Myocyte (in vitro differentiated cells): Measurements from ENCODE around the gene SRM. TPM values are rescaled to one million over a fixed set of nuclear protein-coding genes. Genes with fewer than 3 reads are reported as not detected.
A peak's percentile ranks its signal among the peaks of the same experiment; 100 is the strongest.
"Not testable (repeated sequence)": the region's sequence is repeated elsewhere in the genome, so short reads cannot be mapped to it uniquely, and the experiment has no call there.

Experiments used
- DNase-seq: peaks from one replicate; pipeline ENCODE4 v3.0.0-alpha.2; 2012; ENCODE audit warnings: low read depth
- total RNA-seq: library from RNA; depleted of rRNA; stranded (reverse); fragments of >200 nt; gene quantifications from 2 replicates; pipeline ENCODE4 v1.2.3, GENCODE V29; 2014

SRM gene
- total RNA-seq, 1 donor from 2014 or later = 52.1 TPM

DNA sequence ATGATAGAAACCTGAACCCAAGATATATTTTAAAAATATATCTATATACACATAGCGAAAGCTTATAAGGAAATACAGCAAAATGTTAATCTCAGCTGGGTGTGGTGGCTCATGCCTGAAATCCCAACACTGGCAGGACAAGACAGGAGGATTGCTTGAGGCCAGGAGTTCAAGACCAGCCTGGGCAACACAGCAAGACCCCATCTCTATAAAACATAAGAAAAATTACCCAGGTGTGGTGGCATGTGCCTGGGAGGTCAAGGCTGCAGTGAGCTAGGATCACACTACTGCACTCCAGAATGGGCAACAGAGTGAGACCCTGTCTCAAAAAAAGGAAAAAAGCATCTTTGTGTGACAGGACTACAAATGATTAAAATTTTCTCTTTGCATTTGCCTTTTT lies 6.0 kb upstream of the SRM start:
- no peak for DNase-seq

DNA sequence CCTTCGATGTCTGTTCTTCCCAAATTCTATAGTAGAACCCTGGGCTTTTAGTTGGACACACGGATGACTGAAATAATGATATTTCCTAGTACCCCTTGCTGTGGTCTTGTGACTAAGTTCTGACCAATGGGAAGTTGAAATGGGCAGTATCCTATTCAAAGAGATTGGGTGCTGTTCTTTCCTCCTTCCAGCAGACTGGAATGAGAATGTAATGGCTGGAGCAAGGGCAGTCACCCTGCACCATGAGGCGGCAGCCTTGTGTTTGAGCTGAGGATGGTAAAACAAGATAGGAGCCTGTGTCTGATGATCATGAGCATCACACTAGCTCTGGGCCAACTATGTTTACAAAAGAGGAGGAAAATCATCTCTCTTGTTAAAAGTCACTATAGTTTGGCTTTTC lies 5.1 kb upstream of the SRM start:
- no peak for DNase-seq

DNA sequence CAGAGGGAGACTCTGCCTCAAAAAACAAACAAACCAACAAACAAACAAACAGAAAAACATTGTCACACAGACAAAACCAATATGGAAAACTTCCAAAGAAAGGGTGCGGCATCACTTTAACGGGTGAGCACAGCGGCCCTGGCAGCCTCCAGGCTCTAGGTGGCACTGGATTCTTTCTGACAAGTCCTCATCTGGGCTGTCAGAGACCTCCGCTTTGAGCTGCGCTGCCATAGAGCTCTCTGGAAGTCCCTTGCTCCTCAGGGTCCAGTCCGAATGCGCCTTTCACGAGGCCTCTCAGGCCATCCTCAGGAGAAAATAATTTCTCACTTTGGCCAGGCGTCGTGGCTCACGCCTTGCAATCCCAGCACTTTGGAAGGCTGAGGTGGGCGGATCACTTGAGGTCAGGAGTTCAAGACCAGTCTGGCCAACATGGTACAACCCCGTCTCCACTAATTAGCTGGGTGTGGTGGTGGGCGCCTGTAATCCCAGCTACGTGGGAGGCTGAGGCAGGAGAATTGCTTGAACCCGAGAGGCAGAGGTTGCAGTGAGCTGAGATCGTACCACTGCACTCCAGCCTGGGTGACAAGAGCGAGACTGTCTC lies 4.2 kb upstream of the SRM start:
- DNase-seq = not testable (repeated sequence)

DNA sequence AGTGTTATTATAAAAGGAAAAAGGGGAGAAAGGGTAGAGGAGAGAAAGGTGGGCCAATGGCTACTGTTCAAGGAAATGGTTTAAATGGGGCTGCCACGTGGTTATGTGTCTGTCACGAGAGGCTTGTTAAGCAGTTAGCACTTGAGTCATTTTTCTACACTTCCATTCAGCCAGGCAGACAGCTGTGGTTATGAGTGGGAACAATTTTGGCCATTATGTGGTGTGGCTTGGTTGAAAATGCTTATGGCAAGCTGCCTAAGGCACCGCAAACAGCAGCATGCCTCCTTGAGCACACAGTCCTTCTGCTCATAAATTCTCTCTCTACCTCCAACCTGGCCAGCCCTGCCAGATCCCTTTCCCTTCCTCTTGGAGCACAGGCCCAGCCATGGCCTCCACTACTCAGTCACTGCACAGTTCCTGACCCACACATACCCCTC lies 3.2 kb upstream of the SRM start:
- peak; percentile 96 for DNase-seq

DNA sequence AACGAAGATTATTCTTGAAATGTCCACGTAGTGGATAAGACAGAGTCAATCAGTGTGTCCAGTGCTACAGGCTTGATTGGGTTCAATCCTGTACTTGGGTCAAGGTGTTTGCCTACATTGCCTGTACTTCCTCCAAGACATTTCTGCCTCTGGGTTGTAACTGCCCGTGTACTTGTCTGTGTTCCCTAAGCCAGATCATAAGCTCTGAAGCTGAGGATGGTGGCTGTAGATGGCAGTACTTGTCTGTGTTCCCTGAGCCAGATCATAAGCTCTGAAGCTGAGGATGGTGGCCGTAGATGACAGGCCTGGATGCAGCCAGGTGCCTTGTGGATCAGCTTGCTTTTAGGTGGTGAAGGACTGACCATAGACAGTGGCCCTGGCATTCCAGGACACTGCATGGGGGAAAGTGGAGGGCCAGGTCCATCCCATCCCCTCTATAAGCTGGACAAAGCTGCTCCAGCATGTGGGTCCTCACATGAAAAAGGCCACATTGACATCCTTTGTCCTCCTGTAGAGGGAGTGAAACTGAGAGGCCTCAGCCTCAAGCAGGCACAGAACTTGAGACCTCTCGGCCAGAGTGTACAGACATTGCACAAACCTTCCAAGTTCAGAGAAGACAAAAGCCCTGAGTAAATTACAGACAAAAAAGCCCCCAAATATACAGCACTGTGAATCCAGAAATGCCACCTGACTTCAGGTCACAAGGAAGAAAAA lies 2.0 kb upstream of the SRM start:
- DNase-seq = no peak

DNA sequence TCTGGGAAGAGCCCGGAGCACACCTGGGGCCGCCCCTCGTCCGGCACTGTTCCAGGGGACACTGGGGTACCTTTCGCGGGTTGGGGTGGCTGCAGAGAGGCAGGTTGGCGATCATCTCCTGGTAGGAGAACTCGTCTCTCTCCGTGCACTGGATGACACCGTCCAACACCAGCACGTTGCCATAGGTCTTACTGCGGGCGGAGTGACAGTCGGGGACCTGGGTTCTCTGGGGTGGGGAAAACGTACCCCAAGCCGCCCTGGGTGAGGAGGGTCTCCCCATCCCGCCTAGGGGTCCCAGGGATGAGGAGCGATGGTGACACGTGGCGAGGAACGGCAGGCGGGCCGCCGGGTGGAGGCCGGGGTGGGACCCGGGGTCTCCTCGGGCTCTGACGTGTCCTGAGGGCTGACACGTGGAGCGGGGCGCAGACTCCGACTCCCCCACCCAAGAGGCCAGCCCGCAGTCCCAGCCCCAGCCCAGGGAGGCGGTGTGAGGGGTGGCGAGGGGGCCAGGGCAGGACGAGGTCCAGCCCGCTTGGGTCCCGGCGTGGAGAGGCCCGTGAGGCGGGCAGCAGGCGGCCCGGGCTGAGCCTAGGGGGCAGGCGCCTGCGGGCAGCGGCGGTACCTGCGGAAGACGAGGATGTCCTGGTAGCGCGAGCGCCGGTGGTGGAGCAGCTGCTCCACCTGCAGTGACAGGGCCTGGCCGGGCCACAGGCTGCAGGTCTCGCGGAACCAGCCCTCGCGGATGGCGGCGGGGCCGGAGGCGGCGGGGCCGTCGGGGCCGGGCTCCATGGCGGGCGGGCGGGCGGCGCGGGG lies 457 bp downstream of the SRM start:
- DNase-seq = no peak

DNA sequence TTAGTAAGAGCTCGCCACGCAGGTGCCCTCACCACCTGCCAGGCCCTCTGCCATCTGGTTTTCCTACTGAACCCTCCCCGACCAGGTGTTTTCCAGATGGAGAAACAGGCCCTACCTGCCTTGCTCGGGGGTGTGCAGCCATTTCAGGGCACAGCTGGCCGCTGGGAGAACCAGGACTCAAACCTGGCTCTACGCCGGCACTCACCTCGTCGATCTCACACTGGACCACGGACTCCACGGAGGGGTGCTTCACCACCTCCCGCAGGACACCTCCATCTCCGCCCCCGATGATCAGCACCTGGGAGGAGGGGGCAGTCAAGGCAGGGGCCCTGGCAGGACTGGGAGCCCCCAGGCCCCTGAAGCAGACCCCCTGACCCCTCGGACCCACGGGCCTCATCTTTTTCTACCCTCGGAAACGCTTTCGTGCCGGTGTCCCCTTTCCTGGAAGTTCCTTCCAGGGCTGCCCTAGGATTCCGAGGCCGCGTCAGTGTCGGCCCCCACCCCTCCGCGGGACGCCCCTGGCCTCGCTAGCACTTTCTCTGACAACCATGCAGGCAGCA lies 1.1 kb downstream of the SRM start:
- DNase-seq = no peak

DNA sequence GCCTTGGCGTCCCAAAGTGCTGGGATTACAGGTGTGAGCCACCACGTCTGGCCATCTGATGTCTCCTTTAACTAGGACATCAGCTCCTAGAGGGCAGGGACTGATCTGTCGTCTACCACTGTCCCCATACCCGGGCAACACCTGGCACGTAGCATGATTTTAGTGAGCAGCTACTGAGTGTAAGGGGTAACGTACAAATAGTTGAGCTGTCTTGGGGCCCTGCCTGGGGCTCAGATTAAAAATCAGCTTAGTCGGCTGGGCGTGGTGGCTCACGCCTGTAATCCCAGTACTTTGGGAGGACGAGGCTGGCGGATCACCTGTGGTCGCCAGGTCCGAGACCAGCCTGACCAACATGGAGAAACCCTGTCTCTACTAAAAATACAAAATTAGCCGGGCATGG lies 1.8 kb downstream of the SRM start:
- no peak for DNase-seq

DNA sequence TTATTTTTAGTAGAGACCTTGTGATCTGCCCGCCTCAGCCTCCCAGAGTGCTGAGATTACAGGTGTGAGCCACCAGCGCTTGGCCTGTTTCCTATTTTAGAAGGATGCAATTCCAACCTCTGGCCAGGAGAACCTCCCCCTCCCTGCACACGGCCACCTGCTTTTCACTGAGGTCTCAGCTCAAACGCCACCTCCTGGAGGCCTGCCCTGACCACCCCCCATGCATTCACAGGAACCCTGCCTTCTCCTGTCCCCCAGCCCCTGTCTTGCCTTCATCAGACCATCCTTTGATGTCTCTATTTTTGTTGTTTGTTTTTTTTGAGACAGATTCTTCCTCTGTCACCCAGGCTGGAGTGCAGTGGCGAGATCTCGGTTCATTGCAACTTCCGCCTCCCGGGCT lies 2.3 kb downstream of the SRM start:
- DNase-seq = no peak

DNA sequence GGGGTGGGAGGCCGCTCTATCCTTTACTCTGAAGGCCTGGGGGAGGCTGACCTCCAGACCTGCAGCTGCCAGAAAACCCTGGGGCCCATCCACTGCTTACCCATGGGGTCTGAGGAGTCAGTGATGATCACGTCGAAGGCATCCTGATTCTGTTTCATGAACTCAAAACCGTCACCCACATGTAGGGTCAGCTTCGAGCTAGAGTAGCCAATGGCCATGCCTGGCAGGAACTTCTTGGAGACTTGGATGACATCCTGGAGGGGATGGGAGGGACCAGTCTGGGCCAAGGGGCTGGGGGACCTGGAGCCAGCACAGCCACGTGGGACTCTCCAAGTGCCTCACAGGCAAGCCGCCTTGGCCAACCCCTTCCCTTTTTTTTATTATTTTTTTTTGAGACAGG lies 3.3 kb downstream of the SRM start:
- no peak for DNase-seq

DNA sequence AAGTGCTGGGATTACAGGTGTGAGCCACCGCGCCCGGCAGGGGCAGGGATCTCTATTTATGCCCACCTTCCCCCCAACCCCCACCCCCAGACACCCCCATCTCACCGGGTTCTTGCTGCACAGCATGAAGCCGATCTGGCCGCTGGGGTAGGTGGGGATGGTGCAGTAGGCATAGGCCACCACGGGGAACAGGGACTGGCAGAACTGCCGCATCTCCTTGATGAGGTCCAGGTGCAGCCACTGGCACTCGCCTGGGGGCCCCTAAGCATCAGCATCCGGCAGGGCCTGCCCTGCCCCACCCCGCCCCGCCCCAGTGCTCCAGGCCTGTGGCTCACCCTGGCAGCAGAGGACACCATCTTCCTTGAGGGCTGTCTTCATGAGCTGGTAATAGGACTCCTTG lies 4.1 kb downstream of the SRM start:
- no peak for DNase-seq

DNA sequence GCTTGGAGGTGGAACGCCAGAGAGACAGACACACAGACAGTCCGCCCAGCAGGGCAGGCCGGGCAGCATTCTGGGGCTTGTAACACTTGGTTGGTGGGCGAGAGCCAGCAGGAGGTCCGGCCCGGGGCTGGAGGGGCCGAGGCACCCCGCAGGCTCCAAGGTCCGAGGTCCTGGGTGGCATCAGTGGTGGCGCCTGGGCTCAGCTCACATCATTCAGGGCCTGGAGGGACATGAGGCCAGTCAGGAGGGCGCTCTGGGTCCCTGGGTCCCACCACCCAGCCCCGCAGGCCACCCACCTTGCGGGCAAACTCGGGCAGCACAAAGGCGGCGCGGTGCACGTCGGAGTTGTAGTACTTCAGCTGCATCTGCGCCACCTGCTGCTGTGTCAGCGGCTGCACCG lies 5.2 kb downstream of the SRM start:
- DNase-seq = no peak

DNA sequence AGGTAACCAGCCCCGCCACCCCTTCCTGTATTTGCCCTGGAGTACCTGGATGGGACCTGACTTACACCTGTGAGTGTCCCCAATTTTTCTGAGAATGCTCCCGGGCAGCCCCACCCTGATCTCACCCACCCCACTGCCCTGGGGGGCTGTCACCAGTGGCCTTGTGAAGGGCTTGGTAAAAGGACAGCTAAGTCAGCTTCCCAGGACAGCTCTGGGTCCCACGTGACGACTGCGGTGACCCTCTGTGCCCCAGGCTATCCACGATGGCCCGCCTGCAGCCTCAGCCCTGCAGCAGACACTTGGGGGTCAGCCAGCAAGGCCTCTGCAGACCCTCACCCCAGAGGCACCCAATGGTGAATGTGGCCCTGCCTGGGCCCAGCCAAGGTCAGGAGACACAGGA lies 5.6 kb downstream of the SRM start:
- no peak for DNase-seq

DNA sequence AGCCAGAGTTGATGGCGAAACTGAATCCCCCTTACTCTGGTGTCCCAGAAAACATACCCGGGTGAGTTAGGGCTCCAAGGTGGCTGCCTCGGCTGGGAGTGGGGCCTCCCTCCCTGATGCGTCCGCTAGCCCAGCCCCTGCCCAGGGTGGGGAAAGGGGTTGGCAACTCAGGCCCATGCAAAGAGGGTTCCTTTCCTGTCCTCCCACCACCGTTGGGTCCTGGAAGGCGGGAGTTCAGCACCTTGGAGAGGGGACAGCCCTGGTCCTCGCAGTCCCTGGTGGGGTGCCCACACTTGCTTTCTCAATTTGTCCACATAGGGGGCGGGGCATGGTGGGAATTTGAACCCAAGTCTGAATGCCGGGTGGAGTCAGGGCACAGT lies 6.1 kb downstream of the SRM start:
- peak; percentile 46 for DNase-seq

DNA sequence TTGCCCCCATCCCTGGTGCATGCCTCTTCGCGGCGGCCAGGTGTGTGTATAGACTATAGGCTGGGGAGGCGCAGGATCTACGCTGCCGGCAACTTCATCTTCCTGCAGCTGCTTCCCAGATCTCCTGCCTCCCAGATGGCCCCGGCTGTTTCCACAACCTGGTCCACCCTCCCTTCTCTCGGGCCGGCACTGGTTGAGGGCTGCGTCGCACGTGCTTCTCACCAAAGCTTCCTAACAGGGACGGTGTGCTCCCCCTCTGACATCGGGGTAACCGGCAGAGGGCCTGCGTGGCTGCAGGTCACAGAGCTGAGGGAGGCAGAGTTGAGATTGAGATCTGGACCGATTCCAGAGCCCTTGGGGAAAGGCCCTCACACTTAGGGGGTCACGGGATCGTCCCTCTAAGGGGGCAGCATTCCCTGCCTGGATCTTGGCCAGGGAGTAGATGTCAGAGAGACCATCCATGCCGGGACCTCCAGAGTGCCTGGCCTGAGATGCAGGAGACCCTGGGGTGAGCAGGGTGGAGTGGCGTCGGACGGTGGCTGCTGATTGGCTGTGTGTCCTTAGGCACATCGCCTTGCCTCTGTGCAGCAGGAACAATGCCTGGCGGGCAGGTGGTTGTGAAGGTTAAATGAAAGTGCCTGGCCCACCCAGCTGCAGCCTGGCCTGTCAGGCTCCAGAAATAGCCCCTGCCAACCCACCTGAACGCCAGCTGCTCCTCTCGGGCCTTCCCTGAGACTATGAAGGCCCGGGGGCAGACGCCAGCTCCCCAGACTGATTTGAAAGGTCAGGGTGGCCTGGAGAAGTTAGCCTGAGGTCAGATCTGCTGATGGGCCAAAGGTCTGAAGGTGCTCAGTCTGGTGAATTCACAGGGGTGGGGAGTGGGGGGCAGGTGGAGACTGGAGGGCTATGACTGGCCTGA lies 6.7 kb downstream of the SRM start:
- DNase-seq = no peak

DNA sequence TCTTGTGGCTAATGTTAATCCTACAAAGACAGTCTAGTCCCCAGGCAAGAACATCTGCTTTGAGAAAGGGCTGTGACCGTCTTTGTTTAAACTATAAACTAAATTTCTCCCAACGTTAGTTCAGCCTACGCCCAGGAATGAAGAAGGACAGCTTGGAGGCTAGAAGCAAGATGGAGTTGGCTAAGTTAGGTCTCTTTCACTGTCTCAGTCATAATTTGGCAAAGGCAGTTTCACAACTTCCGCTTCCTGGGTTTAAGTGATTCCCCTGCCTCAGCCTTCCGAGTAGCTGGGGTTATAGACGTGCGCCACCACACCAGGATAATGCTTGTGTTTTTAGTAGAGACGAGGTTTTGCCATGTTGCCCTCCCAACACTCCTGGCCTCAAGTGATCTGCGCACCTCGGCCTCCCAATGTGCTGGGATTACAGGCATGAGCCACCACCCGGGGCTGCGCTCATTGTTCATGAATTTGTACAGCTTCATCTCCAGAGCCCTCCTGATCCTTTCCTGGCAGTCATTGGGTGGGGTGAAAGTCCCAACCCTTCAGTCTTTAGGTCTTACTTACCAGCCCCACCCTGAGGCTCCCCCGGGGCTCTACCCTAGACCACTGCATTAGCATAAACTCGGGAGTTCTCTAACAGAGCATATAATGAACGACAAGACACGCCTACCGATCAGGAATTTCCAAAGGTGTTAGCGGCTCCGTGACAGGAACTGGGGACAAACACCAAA lies 7.9 kb downstream of the SRM start:
- no peak for DNase-seq

DNA sequence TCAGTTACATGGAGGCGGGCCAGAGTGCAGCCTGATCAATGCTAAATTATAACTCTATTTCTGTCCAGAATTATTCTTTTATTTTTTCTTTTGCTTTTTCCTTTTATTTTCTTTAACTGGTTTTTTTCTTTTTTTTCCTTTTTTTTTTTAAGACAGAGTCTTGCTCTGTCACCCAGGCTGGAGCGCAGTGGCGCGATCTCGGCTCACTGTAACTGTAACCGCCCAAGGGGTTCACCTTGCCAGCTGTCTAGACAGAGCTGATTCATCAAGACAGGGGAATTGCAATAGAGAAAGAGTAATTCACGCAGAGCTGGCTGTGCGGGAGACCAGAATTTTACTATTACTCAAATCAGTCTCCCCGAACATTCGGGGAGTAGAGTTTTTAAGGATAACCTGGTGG lies 8.7 kb downstream of the SRM start:
- DNase-seq = not testable (repeated sequence)

DNA sequence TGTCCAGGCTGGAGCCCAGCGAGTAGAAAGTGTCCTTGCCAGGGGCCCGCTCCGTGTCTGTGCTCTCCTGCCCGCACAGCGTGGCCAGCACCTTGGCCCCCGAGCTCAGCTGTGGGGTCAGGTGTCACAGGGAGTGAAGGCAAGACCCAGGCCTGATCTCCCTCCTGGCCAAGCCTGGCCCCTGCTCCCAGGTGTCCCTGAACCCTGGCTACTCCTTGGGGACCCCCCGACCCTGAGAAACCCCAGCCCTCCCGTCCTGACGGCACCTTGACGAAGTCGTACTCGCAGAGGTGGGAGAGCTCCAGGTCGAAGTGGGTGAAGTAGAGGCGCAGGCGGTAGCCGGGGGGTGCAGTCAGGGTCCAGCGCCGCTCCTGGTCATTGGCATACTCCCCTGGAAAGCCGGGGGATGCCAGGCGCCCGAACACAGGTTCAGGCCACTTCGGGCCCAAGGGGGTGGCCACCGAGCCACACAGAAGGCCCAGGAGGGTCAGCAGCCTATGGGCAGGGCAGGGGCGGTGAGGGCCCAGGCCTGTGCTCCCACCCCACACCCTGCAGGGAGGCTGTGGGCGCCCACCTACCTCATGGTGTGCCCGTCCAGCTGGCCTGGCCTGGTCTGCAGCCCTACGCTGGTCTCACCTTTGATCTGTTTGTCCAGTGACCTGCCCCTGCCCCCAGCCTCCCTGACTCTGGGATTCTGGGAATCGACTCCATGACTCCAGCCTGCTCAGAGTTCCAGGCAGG lies 13.0 kb downstream of the SRM start, which contains the start of gene MASP2:
Gene MASP2 (minus strand): TSS at position 615 of the 741 bp plus-strand sequence. CDS start 32 bp downstream, at position 583.
- DNase-seq = no peak

DNA sequence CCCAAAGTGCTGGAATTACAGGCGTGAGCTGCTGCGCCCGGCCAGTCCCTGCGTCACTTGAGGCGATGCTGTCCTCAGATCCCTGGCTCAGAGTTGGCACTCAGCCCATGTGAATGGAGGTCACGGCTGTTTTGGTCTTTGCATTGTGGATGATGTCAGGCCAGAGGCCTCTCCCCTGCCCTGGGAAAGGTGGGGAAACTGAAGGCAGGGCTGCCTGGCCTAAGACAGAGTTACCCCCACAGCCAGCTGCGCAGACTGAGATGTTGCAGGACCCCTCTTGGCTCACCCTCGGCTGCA lies 13.6 kb downstream of the SRM start:
- DNase-seq = no peak
